Endodermal cell (in vitro differentiated cells): ENCODE measurements around the gene MYH7. TPM values are rescaled to one million over a fixed set of nuclear protein-coding genes. Genes with fewer than 3 reads are reported as not detected.
A peak's percentile ranks its signal among the peaks of the same experiment; 100 is the strongest.

Experiments
- DNase-seq: peaks from one replicate; pipeline ENCODE4 v3.0.0-alpha.2; 2017
- H3K27ac ChIP-seq: 2 replicates; pipeline ENCODE4 v1.5.1; 2013; ENCODE audit warnings: mild to moderate bottlenecking, low read depth, low read length, moderate library complexity
- H3K27me3 ChIP-seq: 2 replicates; pipeline ENCODE4 v1.6.1; 2013; ENCODE audit warnings: mild to moderate bottlenecking, low read length, moderate library complexity; ENCODE audit not compliant: insufficient read depth, control insufficient read depth, poor library complexity, severe bottlenecking
- H3K36me3 ChIP-seq: 2 replicates; pipeline ENCODE4 v1.7.0; 2013; ENCODE audit warnings: mild to moderate bottlenecking, low read length, moderate library complexity; ENCODE audit not compliant: control insufficient read depth, insufficient read depth
- H3K4me1 ChIP-seq: one replicate; pipeline ENCODE4 v1.7.0; 2013; ENCODE audit warnings: low read length; ENCODE audit not compliant: control insufficient read depth, insufficient read depth
- H3K4me3 ChIP-seq: 2 replicates; pipeline ENCODE4 v1.5.1; 2013; ENCODE audit warnings: mild to moderate bottlenecking, low read length, moderate library complexity
- H3K9ac ChIP-seq: 2 replicates; pipeline ENCODE4 v1.6.1; 2013; ENCODE audit warnings: mild to moderate bottlenecking, low read length, moderate library complexity; ENCODE audit not compliant: poor library complexity, severe bottlenecking; ENCODE audit errors: extremely low read depth
- H3K9me3 ChIP-seq: 2 replicates; pipeline ENCODE4 v1.6.1; 2013; ENCODE audit warnings: mild to moderate bottlenecking, low read length, moderate library complexity; ENCODE audit not compliant: control insufficient read depth
- H3K27ac Mint-ChIP-seq: 2 replicates; pipeline ENCODE4 v1.8.0; 2020; ENCODE audit warnings: mixed read lengths
- H3K27me3 Mint-ChIP-seq: 2 replicates; pipeline ENCODE4 v1.8.0; 2021; ENCODE audit warnings: mild to moderate bottlenecking, mixed read lengths; ENCODE audit not compliant: insufficient read depth
- H3K36me3 Mint-ChIP-seq: 2 replicates; pipeline ENCODE4 v1.8.0; 2020; ENCODE audit warnings: low read depth, mixed read lengths
- H3K4me1 Mint-ChIP-seq: 2 replicates; pipeline ENCODE4 v1.8.0; 2020; ENCODE audit warnings: mixed read lengths
- H3K4me3 Mint-ChIP-seq: 2 replicates; pipeline ENCODE4 v1.8.0; 2020; ENCODE audit warnings: mild to moderate bottlenecking, moderate library complexity, mixed read lengths
- H3K9me3 Mint-ChIP-seq: 2 replicates; pipeline ENCODE4 v1.8.0; 2020; ENCODE audit warnings: mild to moderate bottlenecking, mixed read lengths
- CTCF ChIP-seq: fragments of 200-600 bp; sonication (generic); conservative IDR thresholded peaks from 2 replicates; pipeline ENCODE4 v1.5.0; 2021; ENCODE audit warnings: antibody characterized with exemption, mild to moderate bottlenecking
- WGBS, 2 experiments: methylation state at CpG; one replicate each; pipeline versions ENCODE4 v1.1.5 to v1.1.7; 2013; ENCODE audit warnings: missing lambda C conversion rate in 2 of 2, mixed read lengths in 1 of 2; ENCODE audit not compliant: insufficient coverage in 1 of 2, insufficient read length in 1 of 2; 5-methylcytosine and 5-hydroxymethylcytosine counted together
- total RNA-seq, 2 donors: library from RNA; stranded (reverse); fragmentation: NEBNext Ultra II Directional in 1 of 2; extraction: Animal tissue kit (Norgen Biotek cat#: 25700) in 1 of 2; gene quantifications; 2 replicates in 1 of 2; 3 replicates in 1 of 2; pipeline ENCODE4 v1.2.1, GENCODE V29; 2021

Gene MYH7
- total RNA-seq, 2 donors from 2014 or later: 0.55 TPM; not detected in 1

- Mint-ChIP-seq H3K27me3 (peaks cover 4% of the 10 kb centered on the region), H3K36me3 (peaks cover 32% of the 10 kb centered on the region), H3K27ac (no peak overlapping the region), H3K4me1 (peaks cover 6% of the 10 kb centered on the region), H3K9me3 (no peaks in the 10 kb centered on the region), H3K4me3 (no peak overlapping the region)
- WGBS, 2 experiments: 100% methylated on average over 1 of the region's 1 CpG
- Histone ChIP-seq H3K4me1 (no peaks in the 10 kb centered on the region), H3K9me3 (no peaks in the 10 kb centered on the region), H3K27me3 (no peaks in the 10 kb centered on the region), H3K36me3 (peaks cover 53% of the 10 kb centered on the region), H3K27ac (no peak overlapping the region), H3K4me3 (no peak overlapping the region), H3K9ac (no peak overlapping the region)
- no peak for TF ChIP-seq CTCF
- DNase-seq: no peak
These were observed 35.5 kb upstream of the MYH7 start for GRCh38 chr14:23470947-23471346.

GRCh38 chr14:23469906-23470403 is 34.5 kb upstream of the MYH7 start:
- H3K27me3 ChIP-seq: peaks cover 1% of the 10 kb centered on the region
- Mint-ChIP-seq H3K27ac (no peak overlapping the region), H3K27me3 (peaks cover 11% of the 10 kb centered on the region), H3K4me1 (peaks cover 6% of the 10 kb centered on the region), H3K9me3 (no peaks in the 10 kb centered on the region), H3K4me3 (no peak overlapping the region), H3K36me3 (peaks cover 22% of the 10 kb centered on the region)
- H3K9me3 ChIP-seq: no peaks in the 10 kb centered on the region
- H3K4me1 ChIP-seq: no peaks in the 10 kb centered on the region
- H3K27ac ChIP-seq: peak overlapping the region; percentile 27
- peak overlapping the region; percentile 85 for H3K9ac ChIP-seq
- peaks cover 43% of the 10 kb centered on the region for H3K36me3 ChIP-seq
- 0 to 2% methylated on average over 6 to 10 of the region's 11 CpGs for WGBS, 2 experiments
- no peak for DNase-seq
- H3K4me3 ChIP-seq: peak overlapping the region; percentile 97
- TF ChIP-seq CTCF: no peak

DNA sequence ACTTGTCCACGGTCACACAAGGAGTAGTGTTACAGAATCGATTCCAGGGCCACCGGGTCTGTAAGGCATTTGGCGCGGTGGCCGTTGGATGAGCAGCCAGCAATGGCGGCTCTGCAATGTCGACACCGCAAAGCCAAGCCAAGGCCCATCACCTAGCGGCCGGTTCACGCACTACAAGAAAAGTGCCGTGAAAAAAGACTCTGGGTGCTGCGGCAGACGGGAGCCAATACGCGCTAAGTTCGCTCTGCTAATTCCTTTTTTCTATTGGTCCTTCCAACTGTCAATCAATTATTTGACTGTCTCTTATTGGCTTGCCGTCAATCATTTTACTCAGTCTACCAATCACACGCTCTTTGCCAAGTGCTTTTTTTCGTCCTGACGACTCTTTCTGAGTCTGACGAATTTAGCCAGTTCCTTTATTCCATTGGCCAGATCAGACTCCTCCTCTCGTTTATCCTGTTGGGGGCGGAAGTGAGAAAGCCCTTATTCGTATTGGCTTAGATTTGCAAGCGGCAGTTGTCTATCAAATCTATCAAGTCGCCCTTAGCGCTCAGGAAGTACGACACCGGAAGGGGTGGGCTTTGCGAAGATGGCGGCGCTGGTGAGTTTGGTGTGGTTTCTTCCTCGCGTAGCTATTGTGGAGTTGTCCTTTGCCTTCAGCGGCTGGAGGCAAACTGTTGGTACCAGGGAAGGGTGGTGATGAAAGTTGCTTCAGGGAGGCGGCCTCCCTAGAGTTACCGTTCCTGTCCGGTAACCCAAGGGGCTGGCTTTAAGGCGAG is 33.9 kb upstream of the MYH7 start, which contains the start of gene NGDN:
NGDN (plus strand) TSS at position 577 of the 779 bp plus-strand sequence; CDS start at position 590, 13 bp downstream.
- Mint-ChIP-seq H3K27ac (no peak within 1 kb of the TSS), H3K36me3 (peaks cover 16% of the 10 kb centered on the region)
- WGBS, 2 experiments: 3 to 4% methylated on average over 33 to 41 of the region's 41 CpGs

More for the DNA sequence above, 33.9 kb upstream of the MYH7 start, which contains the start of gene NGDN:
- H3K27me3 Mint-ChIP-seq: peaks cover 16% of the 10 kb centered on the region
- H3K9ac ChIP-seq: peak within 1 kb of the TSS; percentile 85
- peak; percentile 89 for TF ChIP-seq CTCF
- no peaks in the 10 kb centered on the region for H3K9me3 Mint-ChIP-seq
- peak within 1 kb of the TSS; percentile 27 for H3K27ac ChIP-seq
- DNase-seq: peak; percentile 99
- no peak within 1 kb of the TSS for H3K4me3 Mint-ChIP-seq
- no peaks in the 10 kb centered on the region for H3K9me3 ChIP-seq
- peaks cover 36% of the 10 kb centered on the region for H3K36me3 ChIP-seq
- H3K4me1 Mint-ChIP-seq: peaks cover 6% of the 10 kb centered on the region
- peak within 1 kb of the TSS; percentile 97 for H3K4me3 ChIP-seq
- H3K4me1 ChIP-seq: no peaks in the 10 kb centered on the region
- H3K27me3 ChIP-seq: peaks cover 8% of the 10 kb centered on the region
